NCI-H345 treated with DMSO at 0.1 percent for 48 hours (cell line): ENCODE results near the gene LDB2.
"Not testable (repeated sequence)": the region's sequence is repeated elsewhere in the genome, so short reads cannot be mapped to it uniquely, and the experiment has no call there.

Source experiments
- DNase-seq: peaks from one replicate; lab custom pipeline; 2025; ENCODE audit not compliant: unreplicated experiment; lab: John Stamatoyannopoulos, UW

Gene LDB2

DNA sequence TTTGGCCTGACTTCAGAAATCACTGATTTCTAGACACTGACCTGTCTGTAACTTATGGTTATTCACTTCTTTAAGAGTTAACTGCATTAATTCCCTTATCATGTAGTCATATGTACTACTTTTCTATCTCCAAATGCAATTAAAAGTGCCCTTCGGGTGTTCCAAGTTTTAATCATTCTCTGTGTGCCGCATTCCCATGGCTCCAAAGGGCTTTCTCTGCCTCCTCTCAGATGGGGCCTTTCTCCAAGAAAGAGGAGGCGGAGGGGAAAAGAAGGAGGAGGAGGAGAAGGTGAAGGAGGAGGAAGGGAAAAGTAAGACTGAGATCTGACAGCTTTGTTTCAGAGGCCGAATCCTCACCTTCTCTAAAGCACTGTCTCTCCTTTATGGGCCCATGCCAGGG lies 325.8 kb downstream of the LDB2 start:
- DNase-seq = no peak

- no peak for DNase-seq
Observed at GRCh38 chr4:16572161-16572560, 326.3 kb downstream of the LDB2 start.

DNA sequence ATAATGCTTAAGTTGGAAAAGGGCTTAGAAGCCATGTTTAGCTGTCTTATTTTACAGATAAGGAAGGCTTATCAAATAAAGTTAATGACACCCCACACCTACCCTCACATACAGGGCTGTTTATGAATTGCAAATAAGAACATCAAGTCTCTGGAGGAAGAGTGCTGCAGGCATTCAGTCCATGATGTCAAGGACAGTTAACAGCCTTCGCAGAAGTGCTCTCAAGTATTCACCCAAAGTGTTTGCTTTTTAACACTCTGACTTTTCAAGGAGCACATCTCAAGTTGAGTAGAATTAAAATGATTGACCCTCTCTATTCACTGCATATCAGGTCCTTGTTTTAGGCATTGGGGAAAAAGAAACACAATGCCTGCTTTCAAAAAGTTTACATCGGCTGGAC lies 328.7 kb downstream of the LDB2 start:
- no peak for DNase-seq

GRCh38 chr4:16557316-16557715 lies 341.1 kb downstream of the LDB2 start:
- not testable (repeated sequence) for DNase-seq

DNA sequence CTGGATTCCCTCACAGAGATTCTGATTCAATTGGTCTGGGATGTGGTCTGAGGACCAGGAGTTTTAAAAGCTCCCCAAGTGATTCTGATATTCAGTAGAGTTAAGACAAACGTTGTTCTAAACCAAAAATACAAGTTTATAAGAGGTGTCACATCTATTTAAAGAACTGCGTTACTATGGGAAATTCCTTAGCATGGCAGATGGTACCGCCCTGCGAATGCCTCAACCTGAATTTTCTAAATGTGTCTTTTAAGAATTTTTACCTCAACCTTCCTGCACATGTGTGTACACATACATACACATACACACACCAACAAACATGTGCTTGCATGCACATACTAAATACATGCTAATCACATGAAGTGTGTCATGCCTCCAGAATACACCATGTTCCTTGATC lies 343.3 kb downstream of the LDB2 start:
- DNase-seq = no peak

- no peak for DNase-seq
Observed at GRCh38 chr4:16550531-16550930, 347.9 kb downstream of the LDB2 start.

GRCh38 chr4:16545656-16546055 lies 352.8 kb downstream of the LDB2 start:
- DNase-seq = no peak

DNA sequence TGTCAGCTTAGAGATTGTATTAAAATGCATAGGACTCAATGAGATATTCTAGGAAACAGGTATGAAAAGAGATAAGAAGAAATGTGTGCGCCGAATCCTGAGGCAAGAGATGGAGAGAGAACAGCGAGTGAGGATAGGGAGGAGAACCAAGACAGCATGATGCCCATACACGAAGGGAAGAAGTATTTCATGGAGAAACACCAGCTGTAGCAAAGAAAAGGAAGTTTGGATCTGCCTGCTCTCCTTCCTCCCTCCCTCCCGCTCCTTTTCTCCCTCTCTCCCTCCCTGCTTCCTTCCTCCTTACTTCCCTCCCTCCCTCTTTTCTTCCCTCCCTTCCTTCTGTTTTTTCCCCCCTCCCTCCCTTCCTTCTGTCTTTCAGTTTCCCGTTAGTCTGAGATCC lies 353.6 kb downstream of the LDB2 start:
- DNase-seq = no peak

GRCh38 chr4:16544251-16544721 lies 354.2 kb downstream of the LDB2 start:
- DNase-seq = no peak

- no peak for DNase-seq
Observed at GRCh38 chr4:16537926-16538325, 360.5 kb downstream of the LDB2 start.

DNA sequence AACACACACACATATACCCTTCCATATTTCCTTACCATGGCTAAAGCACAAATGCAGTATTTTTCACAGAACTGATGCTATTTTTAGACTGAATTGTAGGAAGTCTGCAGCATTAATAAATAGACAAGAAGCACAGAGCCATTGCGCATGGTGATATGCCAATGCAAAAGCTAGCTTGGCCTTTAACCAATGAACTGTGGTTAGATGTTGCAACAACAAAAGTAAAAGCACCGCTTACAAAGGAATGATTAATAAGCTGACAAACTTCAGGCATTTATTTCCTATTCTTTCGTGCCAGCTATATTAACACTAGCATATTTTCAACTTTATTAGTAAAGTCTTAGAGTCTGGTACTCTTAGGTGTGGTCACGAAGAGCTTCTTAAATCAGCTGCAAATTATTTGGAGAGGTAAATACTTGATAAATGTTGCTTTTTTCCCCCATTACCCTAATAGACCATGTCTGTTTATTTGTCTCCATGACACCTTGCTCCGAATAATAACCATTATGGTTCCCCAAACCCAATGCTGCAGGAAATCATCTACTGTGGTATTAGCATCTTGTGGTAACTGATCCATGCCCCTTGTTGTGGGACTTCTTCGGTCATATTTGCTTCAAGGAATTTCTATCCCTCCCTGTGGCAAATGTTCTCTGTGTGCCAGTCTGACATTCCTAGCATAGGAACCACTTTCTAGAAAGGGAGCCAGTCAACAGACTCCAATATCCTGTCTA lies 366.0 kb downstream of the LDB2 start:
- DNase-seq = no peak

GRCh38 chr4:16530688-16531635 lies 367.5 kb downstream of the LDB2 start:
- DNase-seq = no peak

DNA sequence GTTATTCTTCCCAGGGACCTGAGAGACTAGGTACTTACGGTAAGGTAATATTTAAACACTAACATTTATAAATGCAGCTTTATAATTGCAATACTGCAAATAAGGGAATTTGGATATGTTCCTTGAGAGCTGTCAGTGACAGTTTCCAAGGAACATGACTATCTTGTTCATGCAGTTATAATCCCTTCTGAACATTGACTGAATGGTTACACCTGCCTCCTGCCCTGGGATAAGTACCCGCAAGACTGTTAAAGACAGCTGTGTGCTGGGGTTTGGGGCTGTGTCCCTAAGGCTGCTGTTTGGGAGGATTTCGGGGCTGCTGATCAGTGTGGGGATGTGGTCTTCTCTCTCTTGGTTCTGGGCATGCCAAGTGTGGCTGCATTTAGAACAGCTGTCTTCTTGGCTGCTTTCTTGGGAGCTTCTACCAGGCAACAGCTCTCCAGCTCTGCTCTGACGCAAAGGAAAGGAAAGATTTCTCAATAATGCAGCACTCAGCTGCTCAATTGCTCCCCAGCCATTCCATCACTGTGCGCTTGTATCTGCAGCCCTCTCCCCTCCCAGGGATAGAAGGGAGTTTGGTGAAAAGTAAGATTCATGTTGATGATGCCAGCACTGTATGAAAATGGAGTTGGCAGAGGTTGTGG lies 373.4 kb downstream of the LDB2 start:
- no peak for DNase-seq

DNA sequence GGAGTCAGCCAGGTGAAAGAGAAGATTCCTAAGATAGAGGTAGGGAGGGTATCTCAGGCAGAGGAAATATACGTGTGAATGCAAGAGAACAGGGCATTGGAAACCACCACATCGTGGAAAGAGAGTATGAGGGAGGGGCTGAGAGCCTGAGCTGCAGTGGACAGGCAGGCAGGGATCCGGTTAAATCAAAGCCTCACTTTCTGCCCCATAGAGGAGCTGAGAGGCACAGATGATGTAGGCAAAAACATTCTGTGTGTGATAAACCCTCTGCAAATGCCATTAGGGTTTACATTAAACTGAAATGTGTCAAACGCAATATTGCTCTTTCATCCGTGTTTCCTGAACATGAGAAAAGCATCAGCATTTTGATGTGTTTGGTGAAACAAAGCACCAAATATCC lies 374.0 kb downstream of the LDB2 start:
- no peak for DNase-seq

GRCh38 chr4:16523526-16523925 lies 374.9 kb downstream of the LDB2 start:
- not testable (repeated sequence) for DNase-seq

GRCh38 chr4:16521156-16521915 lies 377.1 kb downstream of the LDB2 start:
- DNase-seq = no peak

DNA sequence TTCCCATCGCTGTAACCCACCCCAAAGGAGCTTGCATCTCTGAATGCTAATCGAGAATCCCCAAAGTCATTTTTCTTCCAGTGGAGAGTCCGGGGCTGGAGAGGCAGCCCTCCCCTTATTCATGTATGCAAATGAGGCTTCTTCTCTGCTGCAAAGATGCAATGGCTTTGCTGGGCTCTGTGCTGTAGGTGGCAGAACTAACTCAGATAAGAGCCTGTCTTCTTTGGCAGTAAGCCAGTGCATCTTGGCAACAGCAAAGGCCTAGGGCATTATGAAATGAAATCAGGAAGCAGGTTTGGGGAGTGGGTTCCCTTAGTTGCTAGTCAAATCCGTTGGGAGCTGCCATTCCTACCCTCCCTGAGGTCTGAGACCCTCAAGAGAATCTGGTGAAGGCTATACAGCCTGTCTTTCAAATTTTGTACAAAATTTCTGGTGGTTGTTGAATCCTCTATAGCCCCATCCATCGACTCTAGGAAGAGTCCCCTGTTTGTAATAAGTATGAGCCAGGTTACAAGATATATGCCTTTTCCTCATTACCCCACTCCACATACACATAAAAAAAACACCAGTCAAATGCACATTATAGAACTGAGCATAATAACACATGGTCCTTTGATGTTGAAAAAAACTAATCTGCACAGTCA lies 381.5 kb downstream of the LDB2 start:
- no peak for DNase-seq

- no peak for DNase-seq
Observed at GRCh38 chr4:16513876-16514275, 384.6 kb downstream of the LDB2 start.

DNA sequence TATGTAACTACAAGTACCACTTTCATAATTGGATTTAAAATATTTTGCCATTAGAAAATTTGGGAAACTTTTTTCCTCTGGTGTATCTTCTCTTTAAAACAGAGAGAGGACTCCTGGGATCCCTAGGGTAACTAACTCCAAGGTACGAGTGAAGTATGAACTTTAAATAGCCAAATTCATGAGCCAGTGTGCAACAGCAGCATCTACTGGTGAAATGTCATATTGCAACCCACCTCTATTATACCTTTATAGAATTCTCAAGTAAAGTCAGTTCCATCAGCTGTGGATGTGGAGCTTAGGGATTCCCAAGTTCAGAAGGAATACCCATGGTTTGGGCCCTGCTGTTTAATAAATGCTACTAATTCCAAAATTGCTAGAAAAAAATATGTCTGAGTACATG lies 389.5 kb downstream of the LDB2 start:
- no peak for DNase-seq

GRCh38 chr4:16505726-16506125 lies 392.7 kb downstream of the LDB2 start:
- no peak for DNase-seq
